OCI-LY3 (cell line): ENCODE data around the gene PEX6.

Experiments used
- EZH2phosphoT487 ChIP-seq: fragments of 200-600 bp; shearing (Covaris generic); IDR thresholded peaks from 2 replicates; pipeline ENCODE4 v1.6.1; 2018; ENCODE audit warnings: antibody characterized with exemption, mixed run types, low read depth
- TF ChIP-seq, protein P1 (sequence below): fragments of 200-600, 300-600 bp; sonication (generic); IDR thresholded peaks from 2 replicates; pipeline ENCODE4 v1.5.1; 2014; ENCODE audit warnings: antibody characterized with exemption, low read length, low read depth

DNA sequence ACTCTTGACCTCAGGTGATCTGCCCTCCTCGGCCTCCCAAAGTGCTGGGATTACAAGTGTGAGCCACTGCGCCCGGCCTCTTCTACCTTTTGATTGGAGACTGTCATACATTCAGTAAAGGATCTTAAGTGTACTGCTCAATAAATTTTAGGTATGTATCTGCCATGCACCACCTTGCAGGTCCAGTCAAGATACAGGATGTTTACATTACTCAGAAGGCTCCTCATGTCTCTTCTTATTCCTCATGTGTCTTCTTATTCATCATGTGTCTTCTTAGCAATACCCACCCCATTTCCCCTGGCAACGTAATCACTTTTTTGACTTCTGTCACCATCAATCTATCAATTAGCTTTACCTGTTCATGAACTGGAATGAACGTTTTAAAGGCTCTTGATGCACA is 26.9 kb upstream of the PEX6 start:
- TF ChIP-seq, protein P1, sequence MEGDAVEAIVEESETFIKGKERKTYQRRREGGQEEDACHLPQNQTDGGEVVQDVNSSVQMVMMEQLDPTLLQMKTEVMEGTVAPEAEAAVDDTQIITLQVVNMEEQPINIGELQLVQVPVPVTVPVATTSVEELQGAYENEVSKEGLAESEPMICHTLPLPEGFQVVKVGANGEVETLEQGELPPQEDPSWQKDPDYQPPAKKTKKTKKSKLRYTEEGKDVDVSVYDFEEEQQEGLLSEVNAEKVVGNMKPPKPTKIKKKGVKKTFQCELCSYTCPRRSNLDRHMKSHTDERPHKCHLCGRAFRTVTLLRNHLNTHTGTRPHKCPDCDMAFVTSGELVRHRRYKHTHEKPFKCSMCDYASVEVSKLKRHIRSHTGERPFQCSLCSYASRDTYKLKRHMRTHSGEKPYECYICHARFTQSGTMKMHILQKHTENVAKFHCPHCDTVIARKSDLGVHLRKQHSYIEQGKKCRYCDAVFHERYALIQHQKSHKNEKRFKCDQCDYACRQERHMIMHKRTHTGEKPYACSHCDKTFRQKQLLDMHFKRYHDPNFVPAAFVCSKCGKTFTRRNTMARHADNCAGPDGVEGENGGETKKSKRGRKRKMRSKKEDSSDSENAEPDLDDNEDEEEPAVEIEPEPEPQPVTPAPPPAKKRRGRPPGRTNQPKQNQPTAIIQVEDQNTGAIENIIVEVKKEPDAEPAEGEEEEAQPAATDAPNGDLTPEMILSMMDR = no peak
- TF ChIP-seq EZH2phosphoT487 = no peak
